BJ (cell line): Measurements from ENCODE around the gene NME4. TPM values are rescaled to one million over a fixed set of nuclear protein-coding genes. Genes with fewer than 3 reads are reported as not detected.

Source experiments
- CTCF ChIA-PET: fragments of 350-600 bp; formaldehyde crosslinking; extraction: SDS; loops from one replicate; lab custom pipeline; 2021; ENCODE audit warnings: antibody characterized with exemption, inconsistent platforms; lab: Yijun Ruan, JAX
- POLR2A ChIA-PET: fragments of 300-600 bp; sonication (Branson Sonifier 250); formaldehyde crosslinking; extraction: SDS; loops from one replicate; lab custom pipeline; 2021; ENCODE audit warnings: antibody characterized with exemption; lab: Charles Lee
- DNase-seq: peaks from one replicate; pipeline ENCODE4 v3.0.0-alpha.2; 2011; ENCODE audit warnings: low read depth
- H3K27me3 ChIP-seq: 2 replicates; pipeline ENCODE4 v1.6.0; 2011; ENCODE audit warnings: low read length; ENCODE audit not compliant: control insufficient read depth, insufficient read depth
- H3K36me3 ChIP-seq: 2 replicates; pipeline ENCODE4 v1.5.1; 2011; ENCODE audit warnings: low read length; ENCODE audit not compliant: control insufficient read depth, insufficient read depth
- H3K4me3 ChIP-seq: 2 replicates; pipeline ENCODE4 v1.5.1; 2011; ENCODE audit warnings: low read depth, mild to moderate bottlenecking, control low read depth, low read length
- CTCF ChIP-seq: IDR thresholded peaks from 2 replicates; pipeline ENCODE4 v1.5.1; 2011; ENCODE audit warnings: low read depth, mild to moderate bottlenecking, control low read depth, inconsistent platforms, low read length, moderate library complexity; ENCODE audit not compliant: insufficient read depth
- polyA plus RNA-seq: library from polyadenylated mRNA; depleted of rRNA; stranded (reverse); fragments of >200 nt; gene quantifications from 2 replicates; pipeline ENCODE4 v1.2.3, GENCODE V29; 2011; rRNA removed
- small RNA-seq: library from RNA; depleted of rRNA; stranded (forward); fragments of <200 nt; gene quantifications from one replicate; pipeline ENCODE3, GENCODE V24; 2012; ENCODE audit warnings: low replicate concordance, low read depth; ENCODE audit not compliant: insufficient read length

The NME4 gene
- polyA plus RNA-seq, 1 experiment, result 290 TPM

- Histone ChIP-seq H3K36me3 (no peaks in the 10 kb centered on the region), H3K4me3 (no peak overlapping the region), H3K27me3 (no peaks in the 10 kb centered on the region)
- DNase-seq, result no peak
- TF ChIP-seq CTCF, result no peak
- CTCF ChIA-PET, result no interaction called here
- POLR2A ChIA-PET, result no interaction called here
Measured at GRCh38 chr16:445566-445965, 48.6 kb downstream of the NME4 start.

Small RNA genes lying within 50 kb of the gene (small RNA-seq; reads per million reads assigned to genes)
- not detected for gene RF00019

Other genes with a start within 250 kb of the NME4 start
- gene HBZ, start 244.6 kb upstream of the NME4 start, polyA plus RNA-seq, result not detected in 2 replicates
- not detected in 2 replicates for gene HBM, start 231.2 kb upstream of the NME4 start, polyA plus RNA-seq
- gene HBA2, start 224.3 kb upstream of the NME4 start, polyA plus RNA-seq, result 0.17 TPM in 1 of 2 replicates, not detected in the other
- 0.20 TPM in 1 of 2 replicates, not detected in the other for gene HBA1, start 220.5 kb upstream of the NME4 start, polyA plus RNA-seq
- 0.18 TPM in 1 of 2 replicates, not detected in the other for gene HBQ1, start 216.7 kb upstream of the NME4 start, polyA plus RNA-seq
- 23.3 and 29.1 TPM in 2 replicates for gene LUC7L, start 167.8 kb upstream of the NME4 start, polyA plus RNA-seq
- gene FAM234A, start 162.4 kb upstream of the NME4 start, polyA plus RNA-seq, result 39.4 and 75.5 TPM in 2 replicates
- gene RGS11, start 121.3 kb upstream of the NME4 start, polyA plus RNA-seq, result 1.1 and 2.2 TPM in 2 replicates
- 0.22 and 0.51 TPM in 2 replicates for gene ARHGDIG, start 116.6 kb upstream of the NME4 start, polyA plus RNA-seq
- 0.13 TPM in 1 of 2 replicates, not detected in the other for gene PDIA2, start 114.0 kb upstream of the NME4 start, polyA plus RNA-seq
- gene AXIN1, start 44.5 kb upstream of the NME4 start, polyA plus RNA-seq, result 4.0 and 4.3 TPM in 2 replicates
- 143 and 188 TPM in 2 replicates for gene MRPL28, start 26.7 kb upstream of the NME4 start, polyA plus RNA-seq
- gene PGAP6, start 15.2 kb upstream of the NME4 start, polyA plus RNA-seq, result 65.2 and 131 TPM in 2 replicates
- gene DECR2, start 4.7 kb downstream of the NME4 start, polyA plus RNA-seq, result 14.7 and 23.6 TPM in 2 replicates
- 8.6 and 13.3 TPM in 2 replicates for gene RAB11FIP3, start 28.4 kb downstream of the NME4 start, polyA plus RNA-seq
- gene CAPN15, start 130.5 kb downstream of the NME4 start, polyA plus RNA-seq, result 8.4 and 12.9 TPM in 2 replicates
- not detected in 2 replicates for gene PRR35, start 163.2 kb downstream of the NME4 start, polyA plus RNA-seq
- 0.31 and 0.66 TPM in 2 replicates for gene NHLRC4, start 169.8 kb downstream of the NME4 start, polyA plus RNA-seq
- gene PIGQ, start 172.8 kb downstream of the NME4 start, polyA plus RNA-seq, result 15.4 and 26.6 TPM in 2 replicates
- gene RAB40C, start 192.9 kb downstream of the NME4 start, polyA plus RNA-seq, result 6.5 and 7.6 TPM in 2 replicates
- gene WFIKKN1, start 233.8 kb downstream of the NME4 start, polyA plus RNA-seq, result not detected in 2 replicates
- gene METTL26, start 239.1 kb downstream of the NME4 start, polyA plus RNA-seq, result 77.2 and 105 TPM in 2 replicates
- 10.6 and 16.5 TPM in 2 replicates for gene MCRIP2, start 244.6 kb downstream of the NME4 start, polyA plus RNA-seq